Measurements from ENCODE around the gene ARID5B.
"Not testable (repeated sequence)": the region's sequence is repeated elsewhere in the genome, so short reads cannot be mapped to it uniquely, and the experiment has no call there.

The ARID5B gene

DNA sequence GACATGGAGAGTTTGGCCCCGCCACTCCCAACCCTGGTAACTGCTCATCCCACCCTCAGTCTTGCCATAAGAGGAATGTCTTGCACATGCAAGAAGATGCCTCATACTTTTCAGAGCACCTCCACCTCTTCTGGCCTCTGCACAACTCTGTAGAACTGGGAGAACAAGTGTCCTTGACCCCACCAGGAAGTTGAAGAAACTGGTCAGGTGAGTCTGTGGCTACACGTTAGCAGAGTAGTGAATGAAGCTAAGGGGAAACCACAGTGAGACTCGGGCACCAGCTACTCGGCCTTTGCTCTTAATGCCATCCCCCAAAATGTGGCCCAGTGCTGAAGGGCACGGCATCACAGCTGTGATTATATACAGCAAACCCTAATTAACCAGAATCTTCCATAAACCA lies 110.1 kb downstream of the ARID5B start:
- DNase-seq (ENCODE audit: low read depth in 1 of 2, low spot score in 1 of 2) = no peak

DNA sequence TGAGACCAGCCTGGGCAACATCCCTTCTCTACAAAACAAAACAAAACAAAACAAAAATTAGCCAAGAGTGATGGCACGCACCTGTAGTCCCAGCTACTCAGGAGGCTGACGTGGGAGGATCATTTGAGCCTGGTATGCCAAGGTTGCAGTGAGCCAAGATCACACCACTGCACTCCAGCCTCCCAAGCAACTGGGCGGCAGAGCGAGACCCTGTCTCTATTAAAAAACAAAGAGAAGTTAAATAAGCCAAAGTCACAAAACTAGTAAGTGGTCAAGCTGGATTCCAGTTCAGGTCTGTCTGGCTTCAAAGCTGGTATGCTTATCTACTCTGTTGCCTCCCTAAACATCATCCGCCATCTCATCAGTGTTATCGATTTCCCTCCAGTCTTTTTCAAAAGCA lies 110.8 kb downstream of the ARID5B start:
- DNase-seq (ENCODE audit: low read depth in 1 of 2, low spot score in 1 of 2) = no peak

DNA sequence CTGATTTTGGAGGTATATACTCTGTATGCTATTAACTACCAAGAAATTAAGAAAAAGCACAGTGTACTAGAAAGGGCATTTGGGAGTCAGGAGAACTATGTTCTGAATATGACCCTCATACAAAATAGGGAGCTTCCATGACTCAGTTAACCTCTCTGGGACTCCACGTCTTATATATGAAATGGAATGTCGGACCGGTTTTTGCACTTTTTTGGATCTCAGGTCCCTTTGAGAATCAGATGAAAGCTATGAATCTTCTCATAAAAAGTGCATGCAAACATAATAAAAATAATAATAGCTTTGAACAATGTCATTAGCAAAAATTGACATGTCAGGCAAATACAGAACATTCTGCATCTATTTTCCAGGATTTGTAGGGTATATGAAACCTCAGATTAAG lies 113.0 kb downstream of the ARID5B start:
- DNase-seq (ENCODE audit: low read depth in 1 of 2, low spot score in 1 of 2) = no peak

DNA sequence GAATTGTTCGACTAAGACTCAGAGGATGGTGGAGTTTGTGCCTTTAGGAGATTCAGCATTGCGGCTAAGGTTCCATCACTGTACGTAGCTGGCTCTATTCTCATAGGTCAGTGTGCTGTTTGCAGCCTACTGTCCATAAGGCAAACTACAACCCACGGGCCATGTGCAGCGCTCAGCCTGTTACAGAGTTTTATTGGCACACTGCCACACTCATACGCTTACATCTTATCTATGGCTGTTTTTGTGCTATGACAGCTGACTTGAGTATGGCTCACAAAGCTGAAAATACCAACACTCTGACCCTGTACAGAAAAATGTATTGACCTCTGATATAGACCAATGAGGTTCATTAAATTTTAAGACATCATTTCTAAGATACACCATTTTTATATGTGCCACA lies 114.5 kb downstream of the ARID5B start:
- no peak for DNase-seq (ENCODE audit: low read depth in 1 of 2, low spot score in 1 of 2)

DNA sequence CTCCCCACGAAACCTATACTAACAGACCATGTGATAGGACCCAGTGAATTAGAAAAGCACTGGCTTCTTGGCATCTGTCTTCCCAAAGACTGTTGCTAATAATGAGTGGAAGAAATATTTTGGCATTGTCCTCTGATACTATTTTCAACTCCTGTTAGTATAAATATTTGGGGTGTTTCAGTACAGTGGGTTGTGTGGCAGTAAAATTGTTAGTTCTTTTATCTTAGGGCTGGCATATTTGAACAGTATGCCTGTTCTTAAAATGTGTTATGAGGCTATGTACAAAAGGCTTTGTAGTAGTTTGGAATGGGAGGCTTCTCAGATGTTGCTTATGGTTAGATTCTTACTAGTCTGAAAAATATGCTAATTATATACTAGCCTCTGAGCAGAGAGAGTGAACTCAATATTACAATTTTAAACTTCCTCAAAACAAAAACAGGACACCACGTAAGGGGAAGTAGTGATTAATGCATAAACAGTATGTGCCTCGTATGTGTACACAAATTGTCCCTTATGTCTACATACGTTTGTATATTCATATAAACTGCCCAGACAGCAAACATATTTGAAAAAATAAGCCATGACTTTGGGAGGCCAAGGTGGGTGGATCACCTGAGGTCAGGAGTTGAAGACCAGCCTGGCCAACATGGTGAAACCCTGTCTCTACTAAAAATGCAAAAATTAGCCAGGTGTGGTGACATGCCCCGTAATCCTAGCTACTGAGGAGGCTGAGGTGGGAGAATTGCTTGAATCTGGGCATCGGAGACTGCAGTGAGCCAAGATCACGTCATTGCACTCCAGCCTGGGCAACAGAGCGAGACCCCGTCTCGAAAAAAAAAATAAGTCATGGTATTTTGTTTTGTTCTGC lies 115.4 kb downstream of the ARID5B start:
- DNase-seq (ENCODE audit: low read depth in 1 of 2, low spot score in 1 of 2) = no peak

DNA sequence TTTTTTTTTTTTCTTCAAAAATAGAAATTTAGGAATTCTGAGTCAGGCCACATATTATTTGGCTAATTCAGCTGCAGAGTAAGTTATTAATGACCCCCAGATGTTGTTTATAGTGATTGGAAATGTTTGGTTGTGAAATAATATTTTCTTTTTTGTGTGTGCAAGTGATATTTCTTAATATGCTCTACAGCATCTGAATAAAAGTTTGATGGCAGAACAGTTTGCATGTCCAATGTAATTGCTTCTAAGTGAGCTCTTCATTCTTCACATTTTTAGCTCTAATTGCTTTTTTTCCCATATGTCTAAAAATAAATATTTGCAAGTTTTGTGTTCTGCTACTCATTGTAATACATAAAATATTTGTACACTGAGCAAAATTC lies 116.0 kb downstream of the ARID5B start:
- DNase-seq (ENCODE audit: low read depth in 1 of 2, low spot score in 1 of 2) = no peak

DNA sequence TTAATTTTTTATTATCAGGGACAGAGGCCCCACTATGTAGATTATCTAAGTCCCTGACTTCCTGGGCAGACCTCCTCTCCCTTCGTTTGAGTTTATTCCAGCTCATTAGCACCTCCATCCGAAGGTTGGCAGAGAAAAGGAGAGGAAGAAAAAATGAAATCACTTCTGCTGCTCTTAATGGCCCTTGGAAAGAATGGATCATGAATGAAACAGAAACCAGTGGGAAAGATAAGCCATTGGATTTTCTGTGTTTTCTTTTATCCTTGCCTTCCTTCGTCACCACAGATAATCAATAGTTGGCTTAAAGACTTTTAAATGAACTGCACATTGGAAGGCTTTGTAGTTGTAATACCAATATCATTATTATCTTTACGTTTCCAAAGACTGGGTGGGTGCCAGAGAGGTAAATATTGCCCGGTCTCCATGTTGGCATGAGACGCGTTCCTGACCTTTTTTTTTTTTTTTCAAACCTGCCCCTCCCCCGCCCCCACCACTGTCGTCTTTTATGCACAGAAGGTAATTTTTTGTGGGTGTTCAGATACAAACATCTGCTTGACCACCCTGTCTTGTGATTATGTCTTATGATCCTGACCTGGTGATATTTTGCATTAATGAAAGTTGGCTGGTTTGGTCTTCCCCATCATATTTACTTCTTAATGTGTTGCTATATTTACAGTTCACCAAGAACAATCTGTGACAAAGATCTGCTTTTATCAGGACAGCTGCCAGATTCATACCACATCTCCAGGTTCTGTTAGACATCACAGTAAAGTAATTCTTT lies 116.8 kb downstream of the ARID5B start:
- DNase-seq (ENCODE audit: low read depth in 1 of 2, low spot score in 1 of 2) = no peak

DNA sequence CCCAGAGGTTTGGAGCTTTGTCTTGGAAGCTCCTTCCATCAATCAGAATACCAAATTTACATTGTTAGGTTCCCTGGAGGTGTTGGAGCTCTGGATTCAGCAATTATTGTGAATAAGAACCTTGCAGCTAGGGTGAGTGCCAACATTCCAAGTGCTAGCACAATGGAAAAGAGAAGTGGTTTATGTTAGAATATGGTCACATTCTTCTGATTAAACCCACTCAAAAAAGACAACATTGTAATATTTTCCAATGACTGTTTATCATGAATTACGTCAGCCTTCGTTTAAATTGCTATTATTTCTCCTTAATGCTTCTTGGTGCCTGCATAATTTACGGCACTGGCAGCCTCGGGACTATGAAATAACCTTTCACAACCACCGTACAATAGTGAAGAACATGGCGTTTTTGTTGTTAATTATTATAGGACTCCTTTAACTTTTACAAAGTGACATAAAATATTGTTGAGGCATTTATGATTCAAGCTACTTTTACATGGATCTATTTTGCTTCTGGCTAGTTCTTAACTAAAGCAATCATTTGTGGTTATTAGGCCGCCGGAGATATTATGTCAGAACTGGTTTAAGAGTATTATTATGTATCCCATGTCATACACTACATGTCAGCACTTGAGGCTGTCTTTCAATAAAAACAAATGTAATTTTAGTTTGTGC lies 117.7 kb downstream of the ARID5B start:
- no peak for DNase-seq (ENCODE audit: low read depth in 1 of 2, low spot score in 1 of 2)

DNA sequence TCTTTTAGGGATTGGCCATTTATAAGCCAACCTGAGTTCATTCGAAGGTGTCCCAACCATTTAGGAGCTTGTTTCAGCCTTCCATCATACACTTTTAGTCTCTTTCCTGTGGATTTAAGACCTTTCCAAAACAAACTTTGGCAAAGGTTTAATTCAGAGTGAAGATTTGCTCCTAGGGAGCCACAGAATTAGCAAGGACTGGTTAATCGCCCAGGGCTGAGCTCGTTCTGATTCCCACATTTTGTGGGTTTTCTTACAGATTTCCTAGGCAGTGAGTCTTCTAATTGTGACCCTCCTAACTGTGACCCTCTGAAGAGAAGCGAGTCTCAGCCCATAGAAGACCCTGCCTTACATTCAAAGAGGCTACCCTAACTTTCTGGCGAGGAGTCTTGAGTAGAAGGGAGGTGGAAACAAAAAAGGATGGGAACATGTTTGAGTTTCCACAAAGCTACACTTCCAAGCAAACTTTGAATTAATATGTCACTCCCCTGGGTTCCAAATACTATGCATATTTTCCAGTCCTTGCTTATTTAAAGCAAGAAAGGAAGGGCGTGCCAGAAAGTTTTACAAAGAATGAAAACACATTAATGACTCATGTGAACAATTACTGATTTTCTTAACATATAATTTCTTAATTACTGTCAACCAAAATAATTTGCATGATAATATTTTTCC lies 118.3 kb downstream of the ARID5B start:
- no peak for DNase-seq (ENCODE audit: low read depth in 1 of 2, low spot score in 1 of 2)

DNA sequence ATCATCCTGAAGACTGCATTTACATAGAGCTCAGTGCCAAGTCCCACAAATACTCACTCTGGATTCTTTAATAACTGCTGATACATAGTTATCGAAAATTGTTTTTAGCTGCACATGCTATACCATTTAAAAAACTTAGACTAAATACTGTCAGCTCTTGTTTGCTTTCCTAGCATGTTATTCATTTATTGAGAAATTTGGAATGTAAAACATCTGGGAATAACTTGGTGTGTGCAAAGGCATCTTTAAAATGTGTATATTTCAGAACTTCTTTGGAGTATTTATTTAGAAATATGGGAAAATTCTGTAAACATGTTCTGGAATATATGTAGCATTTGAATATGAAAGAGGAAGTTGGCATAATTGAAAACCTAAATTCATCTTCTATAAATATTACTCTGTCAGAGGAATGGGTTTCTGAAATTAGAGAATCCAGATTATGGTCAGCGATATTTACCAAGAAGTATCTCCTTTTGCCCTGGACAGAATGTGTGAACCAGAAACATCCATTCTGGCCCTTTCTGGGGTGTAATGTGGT lies 119.7 kb downstream of the ARID5B start:
- no peak for DNase-seq (ENCODE audit: low read depth in 1 of 2, low spot score in 1 of 2)

DNA sequence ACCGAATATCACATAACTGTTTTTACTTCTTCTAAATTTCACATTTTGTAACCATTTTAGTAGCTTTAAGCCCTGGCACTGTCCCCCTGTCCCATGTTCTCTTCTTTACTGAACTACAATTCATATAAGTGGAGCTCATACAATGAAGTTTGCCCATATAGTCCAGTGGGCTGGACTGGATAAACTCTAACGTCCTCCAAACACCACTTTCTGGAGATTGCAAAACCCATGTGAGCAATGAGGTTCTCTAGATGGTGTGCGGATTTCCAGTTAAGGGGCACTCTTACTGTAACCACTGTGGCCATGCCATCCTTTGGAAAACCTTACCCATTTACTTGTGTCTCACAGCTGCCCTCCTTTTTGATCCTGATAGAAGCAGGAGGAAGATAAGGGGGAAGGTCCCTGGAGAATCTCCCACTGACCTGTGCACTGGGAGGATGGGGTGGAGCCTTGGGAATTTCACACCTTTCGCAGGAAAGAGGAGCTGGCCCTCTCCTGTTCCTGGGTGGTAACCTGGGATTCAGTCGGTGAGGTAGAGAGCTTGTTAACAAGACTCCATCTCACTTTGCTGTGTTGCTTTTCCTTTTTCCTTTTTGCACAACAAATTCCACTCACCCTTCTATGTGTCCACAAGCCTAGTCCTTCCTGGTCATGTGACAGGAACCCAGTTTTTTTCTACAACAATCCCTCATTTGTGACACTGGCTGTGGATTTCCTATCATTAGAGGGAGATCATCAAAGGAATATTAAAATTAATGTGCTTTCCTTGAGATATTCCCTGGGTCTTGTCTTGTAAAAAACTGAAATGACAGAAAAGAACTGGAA lies 120.7 kb downstream of the ARID5B start:
- no peak for DNase-seq (ENCODE audit: low read depth in 1 of 2, low spot score in 1 of 2)

DNA sequence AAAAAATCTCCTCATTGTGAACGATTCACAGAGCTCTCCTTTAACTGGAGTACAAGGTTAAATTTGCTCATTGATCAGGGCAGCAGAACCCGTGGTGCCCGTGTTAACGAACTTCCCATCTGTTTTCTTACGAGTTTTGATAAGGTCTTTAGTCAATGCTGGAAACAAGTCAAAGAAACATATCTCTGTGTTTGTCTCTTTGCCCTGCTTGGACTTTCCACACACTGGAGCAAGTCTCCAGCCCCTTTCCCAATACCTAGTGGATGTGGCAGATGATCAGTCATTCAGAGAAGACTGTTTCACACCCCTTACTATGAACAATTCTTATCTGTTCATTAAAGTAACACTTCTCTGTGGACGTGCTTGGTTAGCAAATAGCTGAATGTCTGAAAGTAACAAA lies 121.3 kb downstream of the ARID5B start:
- DNase-seq (ENCODE audit: low read depth in 1 of 2, low spot score in 1 of 2) = no peak

DNA sequence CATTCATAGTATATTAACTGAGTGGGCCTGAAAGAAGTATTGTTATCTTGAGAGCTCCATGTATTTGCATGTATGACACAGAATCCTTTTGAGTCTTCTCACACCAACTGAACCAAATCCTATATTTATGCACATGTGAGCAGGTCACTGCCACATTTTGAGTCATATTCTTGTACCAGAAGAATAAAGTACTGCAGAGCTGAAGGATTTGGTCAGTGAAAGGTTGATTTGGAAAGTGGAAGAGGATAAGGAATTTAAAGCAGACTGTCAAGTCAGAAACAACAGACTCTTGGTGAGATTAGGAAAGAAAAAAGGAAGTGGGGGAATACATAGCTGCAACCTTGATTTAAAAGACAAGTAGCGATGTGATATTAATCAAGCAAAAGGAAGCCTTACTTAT lies 121.8 kb downstream of the ARID5B start:
- DNase-seq (ENCODE audit: low read depth in 1 of 2, low spot score in 1 of 2) = no peak

DNA sequence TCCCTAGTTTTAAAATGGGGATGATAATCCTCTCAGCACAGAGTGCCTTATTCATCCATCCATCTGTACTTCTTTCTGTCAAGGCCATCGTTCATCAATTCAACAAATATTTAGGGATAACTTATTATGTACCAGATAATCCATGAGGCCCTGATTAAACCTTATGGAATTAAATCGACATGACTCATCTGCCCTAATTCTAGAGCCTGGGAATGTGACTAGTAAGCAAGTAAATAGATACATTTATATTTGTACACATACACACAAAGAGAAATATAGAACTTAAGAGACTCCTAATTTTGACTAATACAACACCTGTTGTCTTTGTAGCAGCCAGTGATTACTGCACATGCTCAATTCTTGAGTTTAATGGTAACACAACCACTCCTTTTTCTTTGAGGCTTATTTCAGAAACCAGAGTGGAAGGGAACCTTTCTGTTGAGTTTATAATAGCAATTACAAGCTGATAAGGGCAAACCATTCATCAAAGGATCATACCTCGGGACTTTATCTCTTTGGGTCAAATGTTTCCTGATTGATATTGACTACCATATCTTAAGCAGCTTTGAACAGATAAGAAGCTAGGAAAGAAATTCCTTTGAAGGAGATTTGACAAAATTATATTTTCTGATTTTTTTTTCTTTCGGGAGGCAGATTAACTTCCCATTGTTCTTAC lies 122.7 kb downstream of the ARID5B start:
- no peak for DNase-seq (ENCODE audit: low read depth in 1 of 2, low spot score in 1 of 2)

DNA sequence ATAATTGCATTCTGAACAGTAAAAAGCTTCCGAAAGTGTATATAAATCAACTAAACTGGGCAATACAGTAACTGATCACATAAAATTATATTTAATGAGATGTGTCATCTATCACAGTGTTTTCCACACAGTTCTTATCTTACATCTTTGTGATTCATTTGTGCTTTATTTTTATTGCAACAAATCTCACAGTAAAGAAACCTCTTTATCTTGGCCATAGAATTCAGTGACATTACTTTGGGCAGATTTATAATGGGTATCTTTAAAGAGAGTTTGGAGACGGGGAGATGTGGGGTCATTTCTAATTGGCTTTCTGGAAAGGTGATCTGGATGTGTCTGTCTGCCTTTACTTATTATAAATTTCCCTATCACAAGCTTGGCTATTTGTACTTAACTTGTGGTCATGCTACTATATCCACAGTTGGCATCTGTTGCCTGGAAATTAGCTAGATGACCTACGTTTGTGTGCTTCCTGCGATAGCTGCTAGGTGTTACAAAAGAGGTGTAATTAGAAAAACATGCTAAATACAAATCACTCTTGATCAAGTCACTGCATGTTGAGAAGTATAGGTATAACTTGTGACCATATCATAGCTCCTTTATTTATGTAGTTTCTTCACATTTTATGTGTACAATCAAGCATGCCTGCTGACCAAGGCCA lies 123.8 kb downstream of the ARID5B start:
- no peak for DNase-seq (ENCODE audit: low read depth in 1 of 2, low spot score in 1 of 2)

DNA sequence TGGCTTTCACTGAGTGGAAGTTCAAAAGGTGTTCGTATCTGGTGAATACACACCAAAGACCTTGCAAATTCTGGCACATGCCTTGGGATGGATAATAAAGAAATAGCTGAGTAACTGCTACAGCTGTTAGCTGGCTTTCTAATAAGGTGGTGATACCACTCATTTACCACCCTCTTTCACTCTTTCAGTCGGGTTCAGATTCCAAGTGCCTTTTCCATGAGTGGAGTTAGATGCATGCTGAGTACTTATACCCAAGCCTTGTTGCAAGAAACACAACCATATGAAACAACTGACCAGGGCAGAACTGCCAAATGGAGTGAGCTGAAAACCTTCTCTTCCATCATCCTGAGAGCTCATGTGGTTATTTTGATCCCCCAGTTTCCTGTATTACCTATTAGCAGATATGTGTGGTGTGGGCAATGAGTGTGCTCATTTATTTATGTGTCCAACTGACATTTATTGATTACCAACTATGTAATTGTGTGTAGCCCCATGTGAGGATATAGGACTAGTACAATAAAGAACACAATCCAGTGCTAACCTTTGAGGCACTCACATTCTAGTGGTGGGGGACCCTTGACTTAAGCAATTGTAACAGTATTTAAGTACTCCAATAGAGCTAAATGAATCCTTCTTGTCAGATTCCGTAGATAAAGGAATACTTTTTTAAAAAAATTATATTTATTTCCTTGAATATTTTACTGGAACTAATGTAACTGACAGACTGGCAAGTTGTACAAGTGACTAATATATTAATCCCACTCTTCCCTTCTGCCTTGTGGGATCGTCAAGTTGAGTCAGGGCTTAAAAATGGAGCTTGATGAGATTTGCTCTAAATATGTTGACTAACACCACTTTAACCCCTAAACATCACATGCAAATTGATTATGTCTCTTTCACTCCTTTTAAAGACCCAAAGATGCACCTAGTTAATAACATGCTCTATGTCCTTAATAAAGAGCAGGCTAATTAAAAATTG lies 124.7 kb downstream of the ARID5B start:
- no peak for DNase-seq (ENCODE audit: low read depth in 1 of 2, low spot score in 1 of 2)

DNA sequence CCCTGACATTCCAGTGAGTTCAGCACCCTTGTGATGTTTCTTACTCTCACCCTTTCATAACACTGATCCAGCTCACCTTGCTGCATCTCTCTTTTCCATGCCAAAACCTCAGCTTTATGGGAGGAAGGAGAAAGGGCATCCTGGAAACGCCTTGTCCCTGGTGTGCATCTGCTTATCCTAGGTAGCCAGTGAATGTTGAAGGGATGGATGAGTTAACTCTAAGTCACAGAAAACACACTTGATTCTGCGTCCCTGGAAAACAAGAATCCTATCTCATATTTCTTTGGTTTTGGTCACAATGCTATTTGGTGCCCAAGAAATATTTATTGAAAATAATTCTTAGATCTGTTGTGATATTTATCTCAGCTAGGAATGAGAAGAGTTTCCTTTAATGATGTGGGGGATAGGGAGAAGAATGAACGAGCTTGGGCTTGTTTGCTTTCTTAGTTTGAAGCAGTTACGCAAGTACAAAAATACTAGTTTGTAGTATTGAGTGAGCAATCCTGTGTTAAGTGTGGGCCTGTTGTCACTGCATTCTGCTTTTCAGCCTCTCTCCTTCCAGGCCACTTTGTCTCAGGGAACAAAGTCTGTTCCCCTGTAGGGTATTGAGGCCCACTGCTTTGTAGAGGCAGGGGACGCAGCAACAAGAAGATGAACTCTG lies 126.5 kb downstream of the ARID5B start:
- no peak for DNase-seq (ENCODE audit: low read depth in 1 of 2, low spot score in 1 of 2)

DNA sequence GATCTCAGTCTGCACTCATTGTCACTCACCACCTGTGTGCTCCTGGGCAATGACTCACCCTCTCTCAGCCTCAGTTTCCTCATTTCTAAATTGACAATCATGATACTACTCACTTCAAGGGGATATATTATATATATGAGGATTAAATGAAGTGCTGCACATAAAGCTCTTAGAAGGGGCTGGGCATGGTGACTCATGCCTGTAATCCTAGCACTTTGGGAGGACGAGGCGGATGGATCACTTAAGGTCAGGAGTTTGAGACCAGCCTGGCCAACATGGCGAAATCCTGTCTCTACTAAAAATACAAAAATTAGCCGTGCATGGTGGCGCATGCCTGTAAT lies 127.0 kb downstream of the ARID5B start:
- not testable (repeated sequence) for DNase-seq (ENCODE audit: low read depth in 1 of 2, low spot score in 1 of 2)

Measured in activated CD4-positive, alpha-beta T cell treated with anti-CD3 and anti-CD28 coated beads, Interleukin-2, amount 50 U/mL, for 24 hours (primary cell).